HG02840 (cell line): ENCODE results near the gene MTHFS.

Experiments
- ATAC-seq: cut with Tn5 transposase; IDR thresholded peaks from one replicate; pipeline ENCODE4 v1.9.1; 2021; ENCODE audit warnings: mild to moderate bottlenecking, moderate library complexity, moderate number of reproducible peaks; ENCODE audit not compliant: unreplicated experiment, low FRiP score

MTHFS gene

GRCh38 chr15:79881254-79881653 is 15.6 kb downstream of the MTHFS start:
- ATAC-seq, result no peak

GRCh38 chr15:79878078-79878705 is 18.6 kb downstream of the MTHFS start:
- no peak for ATAC-seq

DNA sequence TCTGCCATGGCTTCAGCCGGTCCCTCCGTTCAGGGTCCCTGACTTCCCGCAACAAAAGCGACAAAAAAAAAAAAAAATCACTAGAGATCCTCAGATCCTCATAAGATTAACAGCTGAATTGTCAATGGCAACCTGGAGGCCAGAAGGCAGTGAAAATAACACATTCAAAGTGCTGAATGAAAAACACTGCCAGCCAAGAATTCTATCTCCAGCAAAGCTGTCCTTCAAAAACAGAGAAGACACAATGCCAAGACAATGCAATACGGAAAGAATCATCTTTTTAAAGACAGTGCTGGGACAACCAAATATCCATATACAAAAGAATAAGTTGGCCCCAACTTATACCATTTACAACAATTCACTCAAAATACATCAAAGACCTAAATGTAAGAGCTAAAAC is 21.6 kb downstream of the MTHFS start:
- ATAC-seq, result no peak

DNA sequence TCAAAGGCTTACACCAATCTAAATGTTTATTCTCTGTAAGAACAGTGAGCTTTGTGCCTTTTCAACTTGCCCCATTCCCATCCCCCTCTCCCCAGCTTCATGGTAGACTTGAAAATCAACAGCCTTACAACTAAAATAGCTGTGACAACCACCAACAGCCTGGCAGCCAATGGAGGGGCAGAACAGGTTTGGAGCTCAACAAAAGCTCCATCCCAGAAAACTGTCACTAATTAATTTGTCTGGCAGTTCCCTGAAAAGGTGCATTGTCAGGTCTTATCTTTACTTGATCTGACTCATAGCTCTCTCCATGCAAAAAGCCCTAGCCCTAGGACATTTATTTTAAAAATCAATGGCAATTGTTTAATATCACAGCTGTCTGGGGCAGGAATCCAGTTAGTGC is 22.6 kb downstream of the MTHFS start:
- no peak for ATAC-seq

DNA sequence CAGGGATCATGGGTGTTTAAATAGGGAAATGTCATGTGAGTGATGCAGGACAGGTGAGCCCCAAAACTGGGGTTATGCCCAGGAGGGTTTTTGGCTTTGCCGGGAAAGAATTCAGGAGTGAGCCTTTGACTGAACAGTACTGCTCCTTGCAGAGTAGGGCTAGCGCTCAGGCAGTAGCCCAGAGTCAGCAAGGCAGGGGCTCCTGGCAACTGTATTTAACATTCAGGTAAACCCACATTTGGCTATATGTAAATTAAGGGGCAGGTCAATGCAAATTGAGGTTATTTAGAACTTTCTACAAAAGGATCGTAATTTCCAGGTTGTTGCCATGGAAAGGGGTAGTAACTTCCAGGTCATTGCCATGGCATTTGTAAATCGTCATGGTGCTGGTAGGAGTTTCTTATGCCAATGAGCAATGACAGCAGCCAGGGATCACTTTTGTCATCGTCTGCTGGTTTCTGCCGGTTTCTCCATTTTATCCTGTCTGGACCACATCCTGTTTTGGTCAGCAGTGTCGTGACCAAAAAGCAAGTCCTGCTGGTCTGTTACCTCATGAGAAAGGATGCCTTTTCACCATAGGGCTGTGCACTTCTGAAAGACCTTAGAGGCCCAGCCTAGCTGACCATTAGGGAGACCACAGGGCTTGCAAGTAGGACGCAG is 24.3 kb downstream of the MTHFS start:
- no peak for ATAC-seq

GRCh38 chr15:79868554-79868953 is 28.3 kb downstream of the MTHFS start:
- no peak for ATAC-seq

DNA sequence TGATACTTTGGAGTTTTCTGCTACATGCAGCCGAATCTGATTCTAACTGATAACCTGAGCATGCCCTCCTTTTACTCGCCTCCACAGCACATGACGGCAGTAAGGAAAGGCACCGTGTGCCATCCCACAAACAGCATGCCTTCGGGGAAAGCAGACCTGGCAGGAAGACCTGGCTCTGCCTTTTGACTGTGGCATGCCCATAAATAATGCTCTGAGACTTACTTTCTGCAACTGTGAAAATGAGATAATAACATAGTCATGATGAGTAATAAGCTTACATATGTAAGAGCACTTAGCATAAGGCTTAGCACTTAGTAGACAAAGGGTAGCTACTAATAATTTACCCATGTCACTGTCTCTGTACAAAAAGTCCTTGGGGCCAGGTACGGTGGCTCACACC is 32.9 kb downstream of the MTHFS start:
- ATAC-seq, result no peak

DNA sequence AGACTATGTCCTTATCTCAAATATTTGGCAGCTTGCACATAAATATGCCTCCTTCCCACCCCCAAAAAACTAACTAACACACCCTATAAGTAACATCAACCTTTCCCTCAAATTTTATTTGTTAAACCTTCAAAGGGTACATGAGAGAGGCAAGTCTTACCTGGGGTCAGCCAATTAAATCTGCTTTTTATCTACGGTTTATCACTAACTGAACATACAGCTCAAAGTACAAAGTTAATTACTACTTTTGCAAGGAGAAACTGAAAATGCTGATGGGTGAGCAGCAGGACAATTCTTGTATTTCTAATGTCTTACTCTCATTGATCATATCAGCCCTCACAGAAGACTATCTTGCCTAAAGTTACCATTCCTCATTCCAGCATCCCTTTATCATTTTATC is 34.6 kb downstream of the MTHFS start:
- ATAC-seq, result no peak

- no peak for ATAC-seq
These were observed 36.2 kb downstream of the MTHFS start for GRCh38 chr15:79860661-79861060.

- ATAC-seq, result no peak
These were observed 38.3 kb downstream of the MTHFS start for GRCh38 chr15:79858469-79858868.

GRCh38 chr15:79853492-79854328 is 43.1 kb downstream of the MTHFS start:
- peak; percentile 78 for ATAC-seq

DNA sequence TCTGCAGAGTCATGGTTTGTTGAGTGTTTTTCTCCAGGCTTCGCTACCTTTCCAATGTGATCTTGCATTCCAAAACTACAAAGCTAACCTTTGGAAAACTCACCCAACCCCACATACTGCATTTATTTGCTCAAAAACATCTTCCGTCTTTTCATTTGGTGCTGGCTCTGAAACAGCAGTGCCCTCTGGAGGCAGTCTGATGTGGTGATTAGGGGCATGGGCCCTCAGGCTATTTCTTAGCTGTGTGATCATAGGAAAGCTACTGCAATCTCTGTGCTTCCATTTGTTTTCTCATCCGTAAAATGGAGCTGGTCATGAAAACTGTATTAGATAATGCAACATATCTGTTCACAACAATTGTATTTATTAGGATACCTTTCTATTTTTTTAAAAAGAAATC is 47.0 kb downstream of the MTHFS start:
- no peak for ATAC-seq

DNA sequence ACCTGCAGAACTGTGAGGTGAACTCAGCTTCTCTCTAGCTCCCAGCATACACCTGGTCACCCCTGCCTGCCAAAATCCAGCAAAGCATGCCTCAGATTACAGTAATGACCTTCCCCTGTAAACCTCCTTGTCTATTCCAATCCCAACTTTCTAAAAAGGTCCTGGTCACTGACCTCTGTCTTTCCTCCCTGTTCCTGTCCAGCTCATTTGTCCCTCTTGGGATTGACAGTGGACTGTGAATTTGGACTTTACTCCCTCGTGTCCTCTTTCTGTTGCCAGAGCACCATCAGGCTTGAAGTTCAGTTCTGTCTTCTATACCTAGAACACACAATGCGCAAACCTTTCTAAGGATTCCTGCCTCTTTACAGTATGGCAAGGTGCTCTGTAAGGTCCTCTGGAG is 50.3 kb downstream of the MTHFS start:
- ATAC-seq, result no peak

DNA sequence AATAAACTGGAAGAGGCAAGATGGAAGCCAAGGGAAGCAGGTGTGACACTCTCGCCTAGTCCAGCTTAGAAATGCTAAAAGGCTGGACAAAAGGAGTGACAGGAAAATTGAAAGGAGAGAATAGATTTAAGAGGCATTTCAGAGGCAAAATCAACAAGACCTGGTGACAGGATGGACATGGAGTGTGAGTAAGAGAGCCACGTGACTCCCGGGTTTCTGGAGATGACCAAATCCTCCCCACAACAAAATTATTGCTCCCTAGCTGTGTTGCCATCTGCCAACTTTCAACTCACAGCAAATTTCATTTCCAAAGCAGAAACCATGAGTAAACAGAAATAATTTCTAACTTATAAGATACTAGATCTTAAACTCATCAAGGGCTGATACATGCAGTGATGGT is 52.6 kb downstream of the MTHFS start:
- no peak for ATAC-seq

- ATAC-seq, result no peak
These were observed 59.0 kb downstream of the MTHFS start for GRCh38 chr15:79837846-79838245.

DNA sequence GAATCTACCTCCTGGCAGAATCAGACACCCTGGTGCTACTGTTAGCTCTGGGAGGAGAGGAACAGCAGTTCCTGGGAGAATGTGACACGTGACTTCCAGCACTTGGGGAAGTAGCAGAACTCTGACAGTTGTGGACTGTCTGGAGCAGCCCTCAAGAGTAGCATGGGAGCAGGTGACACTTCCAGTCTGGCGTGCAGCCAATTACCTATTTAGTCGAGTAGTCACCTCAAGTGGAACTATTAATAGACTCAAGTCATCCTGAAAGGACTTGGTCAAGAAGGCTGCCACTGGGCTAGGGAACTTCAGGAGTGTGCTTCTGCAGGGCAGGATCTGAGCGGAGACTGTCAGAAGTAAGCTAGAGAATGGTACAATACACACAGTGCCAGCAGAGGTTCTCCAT is 62.3 kb downstream of the MTHFS start:
- no peak for ATAC-seq

DNA sequence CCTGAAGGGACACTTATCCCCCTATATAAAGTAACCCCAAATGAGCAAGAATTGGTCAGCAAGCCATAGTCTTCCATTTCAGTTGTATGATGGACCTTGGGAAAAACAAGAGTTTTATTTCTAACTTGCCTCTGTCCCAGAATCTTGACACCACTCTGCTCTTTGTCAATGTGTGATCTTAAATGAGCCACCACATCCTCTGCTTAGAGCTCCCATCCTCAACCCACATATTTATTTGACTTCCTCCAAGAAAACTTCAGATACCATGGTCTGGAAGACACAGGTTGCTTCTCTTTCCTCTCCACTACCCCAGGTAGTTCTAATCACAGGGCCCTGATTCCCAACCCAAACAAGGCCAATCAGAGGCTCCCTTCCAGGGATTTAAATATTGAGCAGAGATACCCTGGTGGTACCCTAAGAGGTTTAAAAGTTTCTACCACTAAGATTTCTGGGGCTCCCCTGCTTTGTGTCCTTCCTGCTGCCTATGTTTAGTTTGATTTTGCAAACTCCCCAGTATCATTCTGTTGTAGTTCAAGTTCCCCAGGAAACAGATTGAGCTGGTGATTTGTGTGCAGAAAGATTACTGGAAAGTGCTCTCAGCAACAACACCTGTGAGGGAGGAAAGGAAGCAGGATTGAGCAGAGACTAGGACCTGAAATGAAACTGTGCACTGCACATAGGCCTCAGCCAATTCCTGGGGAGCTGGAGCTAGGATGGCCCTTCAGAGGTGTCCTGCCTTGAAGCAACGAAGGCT is 64.3 kb downstream of the MTHFS start:
- ATAC-seq, result no peak

- ATAC-seq, result no peak
These were observed 65.2 kb downstream of the MTHFS start for GRCh38 chr15:79831604-79832003.

DNA sequence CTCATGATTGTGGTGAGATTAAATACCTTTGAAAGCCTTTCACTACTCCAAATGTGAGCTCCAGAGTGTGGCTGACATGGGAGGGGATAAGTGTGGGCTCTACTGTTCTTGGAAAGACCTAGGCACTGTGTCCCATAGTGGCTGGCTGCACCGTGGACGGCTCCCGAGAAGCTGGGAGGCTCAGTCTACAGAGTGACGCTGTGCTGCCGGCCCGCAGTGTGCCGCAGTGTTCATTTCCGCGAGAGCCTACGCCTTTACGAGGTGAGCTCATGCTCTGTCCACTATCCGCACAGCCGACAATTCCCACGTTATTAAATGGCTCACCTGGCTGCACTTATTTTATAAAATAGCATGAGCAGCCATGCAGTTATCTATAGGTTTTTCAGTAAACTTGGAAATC is 66.9 kb downstream of the MTHFS start:
- ATAC-seq, result no peak

GRCh38 chr15:79828447-79828846 is 68.4 kb downstream of the MTHFS start:
- no peak for ATAC-seq

GRCh38 chr15:79826800-79827199 is 70.0 kb downstream of the MTHFS start:
- no peak for ATAC-seq
